Measurements from ENCODE around the gene TNNI3K.

Gene TNNI3K

GRCh38 chr1:74452035-74452434 is 216.8 kb downstream of the TNNI3K start:
- no peak for DNase-seq

- no peak for DNase-seq
Observed at GRCh38 chr1:74453277-74453676, 218.1 kb downstream of the TNNI3K start.

GRCh38 chr1:74455390-74455789 is 220.2 kb downstream of the TNNI3K start:
- DNase-seq, result no peak

DNA sequence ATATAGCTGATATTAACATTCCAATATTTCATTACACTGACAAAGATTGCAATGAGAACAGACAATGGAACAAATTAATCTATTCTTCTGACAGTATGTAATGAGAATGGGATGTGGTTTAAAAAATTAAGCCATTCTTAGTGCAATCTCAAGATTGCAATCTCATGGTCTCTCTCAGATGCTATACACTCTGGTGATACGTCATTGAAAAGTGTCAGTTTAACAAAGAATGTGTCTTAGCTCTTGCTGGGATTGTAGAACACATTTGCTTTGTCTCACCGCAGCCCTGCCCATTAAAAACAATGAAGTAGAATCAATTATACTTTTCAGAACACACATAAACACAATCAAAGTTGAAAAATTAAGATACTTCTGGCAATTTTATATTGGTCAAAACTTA is 222.1 kb downstream of the TNNI3K start:
- DNase-seq, result no peak

- DNase-seq, result no peak
Observed at GRCh38 chr1:74463333-74463988, 228.3 kb downstream of the TNNI3K start.

DNA sequence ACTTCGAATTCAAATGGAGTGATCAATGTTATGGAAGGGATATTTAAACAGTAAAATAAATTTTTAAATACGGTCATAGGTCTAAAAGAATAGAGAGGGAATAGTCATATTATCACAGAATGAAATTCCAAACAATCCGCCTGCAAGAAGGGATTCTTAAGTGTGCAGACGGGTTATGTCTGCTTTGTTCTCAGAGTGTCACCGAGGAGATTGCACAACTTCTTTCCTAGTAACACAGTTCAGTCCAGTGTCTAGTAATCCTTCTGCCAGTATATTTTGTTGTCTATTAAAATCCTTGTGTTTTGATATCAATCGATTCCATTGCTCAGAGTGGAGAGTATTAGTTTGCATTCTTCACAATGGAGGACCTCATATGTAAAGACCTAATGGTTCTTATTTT is 228.8 kb downstream of the TNNI3K start:
- DNase-seq, result no peak

- no peak for DNase-seq
Observed at GRCh38 chr1:74465193-74465681, 230.1 kb downstream of the TNNI3K start.

DNA sequence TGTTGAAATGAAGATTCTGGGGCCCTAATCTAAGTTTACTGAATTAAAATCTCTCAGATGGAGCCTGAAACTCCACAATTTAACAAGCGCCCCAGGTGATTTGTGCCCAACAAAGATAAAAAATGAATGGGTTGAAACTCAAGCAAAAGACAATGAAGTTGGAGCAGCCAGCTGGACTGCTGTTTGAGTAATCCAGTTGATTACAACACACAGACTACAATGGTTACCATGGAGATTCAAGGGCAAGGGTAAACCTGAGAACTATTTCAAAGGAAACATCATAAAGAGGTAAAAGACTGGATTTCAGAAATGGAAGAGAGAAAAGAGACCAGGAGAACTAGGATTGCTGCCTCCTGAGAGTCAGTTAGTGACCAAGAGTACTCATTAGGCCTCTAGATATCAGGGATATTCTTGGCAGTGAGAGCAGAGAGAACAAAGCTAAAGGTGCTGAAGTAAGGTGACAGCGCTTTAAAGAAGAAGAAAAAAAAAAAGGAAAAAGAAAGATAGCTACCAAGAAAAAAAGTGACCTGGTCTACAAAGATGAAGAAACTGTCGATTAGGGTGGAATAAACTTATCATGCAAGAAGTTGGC is 232.7 kb downstream of the TNNI3K start:
- DNase-seq, result no peak

DNA sequence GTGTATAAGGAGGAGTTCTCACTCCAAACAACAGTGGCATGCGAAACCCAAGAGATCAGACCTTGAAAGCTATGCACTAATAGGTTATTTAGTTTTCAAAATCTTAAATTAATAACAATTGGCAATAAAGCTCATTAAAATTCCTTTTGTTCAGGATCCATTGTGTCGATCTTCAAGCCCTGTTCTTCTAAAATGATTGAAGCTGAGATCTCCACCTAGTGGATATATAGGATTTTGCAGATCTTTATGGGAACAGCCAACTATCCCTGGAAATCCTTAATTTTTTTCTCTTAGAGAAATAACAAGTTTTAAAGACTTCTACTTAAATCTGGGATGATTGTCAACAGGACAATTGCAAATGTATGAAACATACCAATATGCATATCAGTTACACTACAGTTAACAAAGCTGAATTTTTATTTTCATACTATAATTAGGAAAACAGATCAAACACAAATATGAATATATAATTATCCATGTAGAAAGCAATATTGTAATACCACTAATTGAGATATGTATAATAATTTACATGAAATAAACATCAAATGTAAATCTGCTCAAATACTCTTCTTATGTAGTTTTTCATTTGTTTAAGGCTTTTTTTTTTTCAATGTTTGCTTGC is 233.9 kb downstream of the TNNI3K start:
- DNase-seq, result no peak

GRCh38 chr1:74470251-74470650 is 235.1 kb downstream of the TNNI3K start:
- no peak for DNase-seq

DNA sequence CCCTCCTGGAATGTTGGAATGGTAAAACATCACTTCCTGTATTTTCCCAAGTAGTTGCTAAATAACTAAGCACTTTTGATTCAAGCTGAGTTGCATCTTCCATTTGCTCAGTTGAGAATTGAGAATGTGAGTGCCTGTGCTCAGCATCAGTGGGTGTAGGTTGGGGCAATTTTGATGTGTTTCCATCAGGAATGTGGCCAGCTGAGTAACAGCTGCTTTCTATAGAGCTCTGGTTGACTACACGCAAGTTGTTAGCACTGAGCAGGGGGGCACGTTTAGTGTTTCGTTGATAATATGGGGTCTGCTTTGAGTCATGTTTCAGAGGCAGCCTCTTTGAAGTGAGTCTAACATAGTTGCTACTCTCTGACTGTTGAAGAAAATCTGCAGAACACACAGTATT is 235.7 kb downstream of the TNNI3K start:
- no peak for DNase-seq

DNA sequence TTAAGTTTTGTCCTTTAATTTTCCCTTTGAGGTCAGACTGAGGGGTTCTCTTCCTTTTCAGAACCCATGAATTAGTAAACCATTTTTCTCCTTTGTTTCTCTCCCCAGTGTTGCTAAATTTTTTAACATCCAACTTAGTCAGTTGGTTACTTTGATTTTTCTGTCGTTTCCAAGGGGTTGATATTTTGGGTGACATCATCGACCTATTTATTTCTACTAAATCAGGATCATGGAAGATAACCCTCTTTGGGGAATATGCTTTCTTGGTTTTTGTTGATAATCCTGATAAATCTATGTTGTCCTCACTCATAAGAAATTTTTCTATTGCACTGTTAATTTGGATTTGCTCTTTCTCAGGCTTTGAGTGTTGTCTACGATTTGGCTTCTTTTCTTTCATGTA is 236.3 kb downstream of the TNNI3K start:
- DNase-seq, result no peak

DNA sequence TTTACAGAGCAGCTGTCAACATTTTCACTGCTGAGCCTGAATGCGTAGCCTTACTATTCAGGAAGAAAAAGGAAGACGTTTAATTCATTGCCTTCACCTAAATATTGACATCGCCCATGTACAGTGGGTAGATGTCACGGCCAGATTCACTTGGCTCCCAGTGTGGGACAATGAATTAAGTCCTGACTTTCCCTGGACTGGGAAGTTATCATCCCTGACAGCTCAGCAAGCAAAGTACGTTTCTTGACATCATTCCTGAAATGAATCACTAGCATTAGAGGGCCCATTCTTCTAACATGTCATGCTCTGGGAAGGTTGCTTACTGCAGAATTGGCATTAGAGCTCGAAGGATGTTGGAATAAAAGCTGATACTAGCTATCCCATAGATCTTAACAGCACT is 239.4 kb downstream of the TNNI3K start:
- DNase-seq, result no peak

DNA sequence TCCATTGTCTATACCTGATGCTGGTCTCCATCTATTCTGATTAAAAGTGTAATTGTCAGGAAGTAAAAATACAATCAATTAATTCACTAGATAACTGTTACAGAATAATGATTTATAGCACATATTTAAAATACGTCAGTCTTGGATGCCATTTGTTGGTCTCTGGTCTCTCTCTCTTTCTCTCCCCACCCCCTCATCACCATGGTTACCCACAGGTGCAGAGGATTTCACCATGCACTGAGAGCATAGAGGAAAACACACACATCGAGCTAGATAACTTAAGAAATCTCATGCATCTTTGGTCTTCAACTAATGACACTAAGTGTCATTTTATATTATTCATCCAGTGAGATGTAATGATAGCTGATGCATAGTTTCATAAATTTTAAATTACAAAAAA is 243.8 kb downstream of the TNNI3K start:
- no peak for DNase-seq

DNA sequence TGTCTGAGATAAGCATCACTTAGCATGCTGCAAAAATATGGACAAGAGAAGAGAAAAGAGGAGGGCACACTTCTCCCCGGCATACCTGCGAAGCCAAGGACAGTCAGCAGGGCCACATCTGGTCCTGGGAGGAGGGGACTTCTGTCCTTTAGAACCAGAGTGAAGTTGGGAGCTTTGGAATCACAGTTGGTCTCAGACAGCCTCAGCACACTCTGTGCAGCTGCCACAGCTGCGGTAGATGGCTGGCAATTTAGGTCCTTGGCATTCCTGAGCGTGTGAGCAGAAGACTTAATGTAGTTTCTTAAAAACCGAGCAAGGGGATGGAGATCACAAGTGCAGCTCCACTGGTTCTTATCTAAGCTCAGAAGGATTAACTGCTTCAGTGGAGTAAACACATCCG is 244.9 kb downstream of the TNNI3K start:
- no peak for DNase-seq

DNA sequence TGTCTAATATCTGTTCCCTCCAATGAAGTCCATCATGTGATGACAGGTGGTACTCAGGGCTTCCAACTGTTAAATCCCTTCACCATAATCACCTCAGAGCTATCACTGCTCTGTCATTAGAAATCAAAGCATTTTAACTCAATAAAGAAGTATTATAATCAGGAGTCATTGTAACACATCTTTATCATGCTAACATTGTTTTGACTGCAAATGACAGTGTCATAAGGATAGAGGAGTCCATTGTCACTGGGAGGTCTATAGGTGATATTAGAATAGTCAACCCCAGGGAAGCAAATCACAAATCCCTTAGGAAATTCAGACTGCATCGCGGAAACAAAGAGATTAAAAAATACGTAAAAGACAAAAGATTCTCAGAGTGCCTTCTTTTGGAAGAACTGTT is 246.4 kb downstream of the TNNI3K start:
- DNase-seq, result no peak

- DNase-seq, result no peak
Observed at GRCh38 chr1:74485622-74486021, 250.4 kb downstream of the TNNI3K start.

GRCh38 chr1:74486036-74486435 is 250.8 kb downstream of the TNNI3K start:
- no peak for DNase-seq

GRCh38 chr1:74496669-74497068 is 261.5 kb downstream of the TNNI3K start:
- no peak for DNase-seq

- no peak for DNase-seq
Observed at GRCh38 chr1:74498901-74499300, 263.7 kb downstream of the TNNI3K start.

GRCh38 chr1:74502432-74502831 is 267.2 kb downstream of the TNNI3K start:
- no peak for DNase-seq

- DNase-seq, result no peak
Observed at GRCh38 chr1:74502858-74503257, 267.7 kb downstream of the TNNI3K start.

DNA sequence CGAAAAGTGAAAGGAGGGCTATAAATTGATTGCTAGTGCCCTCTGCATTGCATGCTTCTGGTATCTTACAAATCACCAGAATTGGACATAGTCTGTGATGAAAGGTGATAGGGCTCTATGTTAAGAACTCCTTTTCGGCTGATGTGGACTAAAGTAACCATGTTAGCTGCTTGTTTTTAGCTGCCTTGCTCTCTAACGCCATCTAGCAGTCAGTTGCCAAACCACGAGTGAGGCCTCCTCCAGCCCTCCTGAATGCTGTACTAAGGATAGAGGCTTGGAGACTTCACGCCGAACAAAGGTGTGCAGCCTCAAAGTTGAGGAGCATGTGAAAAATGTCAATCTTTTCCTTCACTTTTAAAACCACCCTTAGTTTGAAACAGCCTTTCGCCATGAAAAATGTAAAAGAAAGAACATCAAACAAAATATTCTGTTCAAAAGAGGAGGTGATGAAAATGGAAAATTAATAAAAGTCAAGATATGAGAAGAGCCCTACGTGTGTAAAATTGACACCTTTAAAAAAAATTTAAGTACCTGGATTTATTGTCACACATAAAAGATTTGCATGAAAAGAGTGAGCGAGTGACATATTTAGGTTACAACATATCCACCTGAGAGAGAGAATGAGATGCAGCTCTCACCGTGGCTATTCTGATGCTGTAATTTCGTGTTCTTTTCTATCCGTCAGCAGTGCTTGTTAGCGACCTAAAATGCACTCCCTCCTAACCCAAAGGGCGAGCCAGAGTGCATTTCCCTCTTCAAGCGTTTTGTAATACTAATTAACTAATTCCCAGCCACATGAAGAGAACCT is 269.1 kb downstream of the TNNI3K start:
- DNase-seq, result no peak

All from 8988T (cell line).